ENCODE data around the gene BRD1.
A peak's percentile ranks its signal among the peaks of the same experiment; 100 is the strongest.
"Not testable (repeated sequence)": the region's sequence is repeated elsewhere in the genome, so short reads cannot be mapped to it uniquely, and the experiment has no call there.

The BRD1 gene

DNA sequence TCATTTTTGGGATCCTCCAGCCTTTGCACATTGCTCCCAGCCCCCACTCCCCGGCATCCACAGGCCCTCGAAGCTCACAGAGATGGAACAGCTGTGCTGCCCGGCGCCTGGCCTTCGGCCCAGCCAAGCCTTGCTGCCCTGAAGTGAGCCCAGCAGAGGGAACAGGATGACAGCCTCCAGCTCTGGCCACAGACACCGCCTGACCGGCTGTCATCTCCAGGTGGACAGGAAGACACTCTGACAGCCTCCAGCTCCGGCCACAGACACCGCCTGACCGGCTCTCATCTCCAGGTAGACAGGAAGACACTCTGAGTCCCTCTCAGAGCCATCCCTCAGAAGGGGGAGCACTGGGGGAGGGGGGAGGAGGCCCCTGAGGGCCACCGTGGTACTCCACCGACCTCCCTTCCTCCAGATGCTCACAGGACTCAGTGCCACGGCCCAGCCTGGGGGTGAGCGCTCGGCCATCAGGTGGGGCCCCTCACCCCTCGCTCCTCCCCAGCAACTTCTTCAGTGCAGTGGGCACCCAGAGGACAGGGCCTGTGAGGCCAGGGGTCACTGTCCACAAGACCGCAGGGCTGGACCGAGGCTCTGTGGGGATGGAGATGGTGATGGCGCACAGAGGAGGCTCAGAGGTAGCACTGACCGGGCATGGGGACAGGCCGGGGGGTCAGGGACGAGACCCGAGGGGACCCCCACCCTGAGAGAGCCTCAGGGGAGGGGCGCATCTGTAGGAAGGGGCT, 58.6 kb downstream of the BRD1 start:
- no peak for DNase-seq (ENCODE audit: low read depth)

DNA sequence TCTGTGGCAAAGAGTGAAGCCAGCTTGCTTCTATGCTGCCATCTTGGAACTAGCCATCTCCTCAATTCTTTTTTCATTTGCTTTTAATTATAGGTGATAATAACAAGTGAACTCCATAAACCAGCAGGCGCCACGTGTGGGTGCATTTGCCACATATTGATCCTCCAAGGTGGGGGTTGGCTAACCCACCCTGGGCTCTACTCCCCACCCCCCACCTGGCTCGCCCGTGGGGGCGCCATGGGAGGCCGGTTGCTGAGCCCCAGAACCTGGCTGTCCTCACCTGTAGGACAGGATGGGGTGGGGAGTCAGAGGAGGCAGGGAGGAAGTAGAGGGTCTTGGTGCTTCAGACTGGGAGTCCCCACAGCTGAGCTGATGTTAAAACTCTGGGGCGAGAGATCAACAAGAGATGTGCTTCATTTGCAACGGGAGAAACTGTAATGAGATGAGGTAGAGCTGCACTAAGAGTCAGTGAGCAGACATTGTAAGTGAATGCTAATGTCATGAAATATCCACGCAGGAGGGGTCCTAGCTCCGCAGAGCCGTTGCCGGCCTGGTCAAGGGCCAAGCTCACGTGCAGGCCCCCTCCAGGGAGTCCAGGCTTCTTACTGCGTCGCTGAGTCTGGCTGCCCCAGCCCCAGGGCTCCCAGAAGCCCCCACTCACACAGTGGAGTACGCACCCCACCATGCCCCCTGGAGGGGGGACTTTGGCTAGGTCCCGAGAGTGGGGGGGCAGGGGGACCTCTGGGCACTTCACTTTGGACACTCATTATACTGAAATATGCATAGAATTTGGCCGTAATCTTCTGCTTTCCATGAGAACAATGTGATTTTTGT, 59.4 kb downstream of the BRD1 start:
- no peak for DNase-seq (ENCODE audit: low read depth)

DNA sequence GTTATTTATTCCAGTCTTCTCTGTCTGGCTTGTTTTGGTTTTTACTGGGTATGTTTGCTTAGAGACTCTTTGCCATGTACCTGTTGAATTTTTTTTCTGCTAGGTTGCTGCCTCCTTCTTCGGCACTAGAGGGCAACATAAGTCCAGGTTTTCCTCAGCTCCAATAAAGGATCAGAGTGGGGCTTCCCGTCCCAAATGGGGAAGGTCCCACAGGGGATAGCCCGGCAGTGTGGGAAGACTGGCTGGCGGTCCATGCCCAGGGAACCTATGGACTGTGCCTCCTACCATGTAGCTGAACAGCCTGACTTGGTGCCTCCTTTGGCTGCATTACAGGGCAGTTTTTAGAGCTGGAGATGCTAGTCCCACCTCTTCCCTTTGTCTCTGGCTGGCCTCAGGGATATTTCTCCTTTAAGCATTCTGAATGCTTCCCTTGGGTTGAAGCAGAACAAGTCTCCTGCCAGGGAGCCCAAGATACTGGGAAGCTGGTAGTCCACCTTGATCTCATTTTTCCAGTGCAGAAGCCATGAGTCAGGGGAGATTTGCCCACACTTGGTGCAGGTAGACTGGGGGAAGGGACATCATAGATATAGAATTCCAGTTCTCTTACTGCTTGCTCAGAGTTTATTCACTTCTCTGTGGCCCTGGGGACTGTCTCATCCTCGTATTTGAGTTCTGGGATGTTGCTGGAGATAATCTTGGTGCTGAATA, 60.2 kb downstream of the BRD1 start:
- peak; percentile 30 for DNase-seq (ENCODE audit: low read depth)

DNA sequence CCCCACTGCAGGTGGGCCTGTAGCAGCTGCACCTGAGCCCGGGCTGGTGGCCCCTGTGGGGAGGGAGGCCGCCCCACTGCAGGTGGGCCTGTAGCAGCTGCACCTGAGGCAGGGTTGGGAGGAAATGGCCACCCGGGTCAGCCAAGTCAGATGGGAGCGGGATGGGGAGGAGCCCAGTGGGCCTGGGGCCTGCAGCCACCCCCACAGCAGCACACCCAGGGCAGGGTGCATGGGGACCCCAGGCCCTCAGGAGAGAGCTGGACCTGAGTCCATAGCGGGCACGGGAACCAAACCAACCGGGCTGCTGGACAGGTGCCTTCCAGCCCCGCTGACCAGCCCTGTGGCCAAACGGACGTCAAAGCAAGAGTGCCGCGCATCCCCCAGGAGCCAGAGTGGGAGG, 61.7 kb downstream of the BRD1 start:
- no peak for DNase-seq (ENCODE audit: low read depth)

DNA sequence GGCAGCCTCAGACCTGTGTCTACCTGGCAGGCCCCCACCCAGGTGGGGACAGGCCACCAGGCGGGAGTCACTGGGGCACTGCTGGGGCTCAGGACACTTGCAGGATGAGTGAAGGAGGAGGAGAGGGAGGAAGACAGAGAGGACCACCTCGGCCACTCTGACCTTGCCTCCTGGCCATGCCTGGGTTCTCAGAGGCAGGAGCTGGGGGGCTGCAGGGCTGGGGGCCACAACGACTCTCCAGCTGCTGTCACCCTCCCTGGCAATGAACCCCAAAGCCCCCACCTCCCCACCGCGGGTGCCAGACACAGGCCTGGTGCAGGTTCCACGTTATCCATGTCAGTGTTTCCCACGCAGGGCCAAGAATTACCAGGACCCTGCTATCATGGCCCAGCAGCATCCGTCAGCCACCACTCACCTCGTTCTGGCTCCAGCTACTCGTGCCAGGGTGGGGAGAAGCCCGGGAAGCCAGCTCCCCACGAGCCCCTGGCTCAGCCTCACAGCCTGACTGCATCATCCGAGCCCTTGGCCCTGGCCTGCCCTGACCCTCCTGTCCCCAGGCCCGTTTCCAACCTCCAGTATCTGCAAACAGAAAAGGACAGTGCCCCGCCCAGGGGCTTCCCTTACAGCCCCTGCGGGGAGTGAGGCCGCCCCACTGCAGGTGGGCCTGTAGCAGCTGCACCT, 62.4 kb downstream of the BRD1 start:
- no peak for DNase-seq (ENCODE audit: low read depth)

DNA sequence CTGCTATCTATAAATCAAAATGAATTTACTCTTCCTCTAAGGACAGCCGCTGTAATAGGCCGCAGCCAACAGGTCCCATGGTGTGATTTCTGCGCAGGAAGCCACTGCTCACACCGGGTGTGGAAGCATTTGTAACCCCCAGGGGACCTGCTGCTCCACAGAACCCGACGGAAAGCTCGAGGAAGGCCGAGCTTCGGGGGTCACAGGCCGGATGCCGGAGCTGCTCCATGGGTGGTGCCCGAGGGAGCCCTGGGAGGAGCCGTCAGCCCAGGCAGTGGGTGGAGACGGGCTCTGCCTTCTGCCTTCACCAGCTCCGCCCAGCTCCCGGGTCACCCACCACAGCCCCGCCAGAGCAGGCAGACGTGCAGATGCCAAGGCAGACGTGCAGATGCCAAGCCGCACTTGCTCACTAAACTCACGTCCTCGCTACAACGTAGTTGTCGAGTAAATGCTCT, 63.5 kb downstream of the BRD1 start:
- no peak for DNase-seq (ENCODE audit: low read depth)

DNA sequence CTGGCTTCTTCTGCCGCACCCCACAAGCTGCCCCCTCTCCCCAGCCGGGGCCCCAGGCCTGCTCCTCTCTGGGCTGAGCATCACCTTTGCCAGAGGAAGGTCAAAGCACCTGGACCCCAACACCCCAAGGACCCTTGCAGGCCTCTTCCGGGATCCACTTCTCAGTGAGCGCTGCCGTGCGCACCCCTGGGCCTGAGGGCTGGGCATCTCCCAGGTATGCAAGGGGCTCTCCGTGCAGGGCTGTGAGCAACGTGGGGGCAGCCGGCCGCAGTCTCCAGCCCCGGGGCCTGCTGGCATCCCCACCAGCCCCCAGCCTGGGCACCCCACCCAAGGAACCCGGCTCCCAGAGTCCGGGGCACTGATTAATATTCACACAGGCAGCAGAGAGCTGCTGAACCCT, 64.0 kb downstream of the BRD1 start:
- no peak for DNase-seq (ENCODE audit: low read depth)

DNA sequence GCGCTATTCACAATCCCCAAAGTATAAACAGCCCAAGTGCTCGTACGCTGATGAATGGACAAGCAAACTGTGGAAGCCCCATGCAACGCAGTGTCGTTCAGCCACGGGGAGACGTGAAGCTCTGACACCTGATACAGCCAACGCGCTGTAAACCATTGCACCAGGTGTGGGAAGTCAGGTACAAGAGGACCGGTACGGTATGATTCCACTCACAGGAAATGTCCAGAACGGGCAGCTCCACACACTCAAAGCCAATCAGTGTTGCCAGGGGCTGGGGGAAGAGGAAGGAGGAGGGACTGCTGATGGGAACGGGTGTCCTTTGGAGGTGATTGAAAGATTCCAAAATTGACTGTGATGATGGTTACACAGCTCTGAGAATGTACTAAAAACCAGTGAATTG, 64.5 kb downstream of the BRD1 start:
- DNase-seq (ENCODE audit: low read depth) = no peak

DNA sequence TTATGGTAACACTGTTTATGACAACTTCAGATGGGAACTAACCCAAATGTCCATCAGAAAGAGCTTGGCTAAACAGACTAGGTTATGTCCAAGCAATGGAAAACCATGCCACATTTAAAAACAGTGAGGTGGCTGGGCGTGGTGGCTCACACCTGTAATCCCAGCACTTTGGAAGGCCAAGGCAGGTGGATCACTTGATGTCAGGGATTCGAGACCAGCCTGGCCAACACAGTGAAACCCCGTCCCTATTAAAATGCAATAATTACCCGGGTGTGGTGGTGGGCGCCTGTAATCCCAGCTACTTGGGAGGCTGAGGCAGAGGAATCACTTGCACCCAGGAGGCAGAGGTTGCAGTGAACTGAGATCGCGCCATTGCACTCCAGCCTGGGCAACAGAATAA, 65.1 kb downstream of the BRD1 start:
- not testable (repeated sequence) for DNase-seq (ENCODE audit: low read depth)

DNA sequence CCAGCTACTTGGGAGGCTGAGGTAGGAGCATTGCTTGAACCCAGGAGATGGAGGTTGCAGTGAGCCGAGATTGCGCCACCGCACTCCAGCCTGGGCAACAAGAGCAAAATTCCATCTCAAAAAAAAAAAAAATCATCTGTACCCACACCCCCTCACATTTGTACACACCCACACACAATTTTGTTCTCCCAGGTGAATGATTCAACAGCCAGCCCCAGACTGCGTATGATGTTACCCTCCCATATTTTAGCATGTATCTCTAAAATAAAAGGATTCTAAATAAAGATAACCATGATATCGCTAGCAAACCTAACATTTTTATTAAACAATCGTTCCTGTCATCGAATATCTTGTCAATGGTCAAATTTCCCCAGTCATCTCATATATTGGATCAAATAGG, 65.8 kb downstream of the BRD1 start:
- no peak for DNase-seq (ENCODE audit: low read depth)

DNA sequence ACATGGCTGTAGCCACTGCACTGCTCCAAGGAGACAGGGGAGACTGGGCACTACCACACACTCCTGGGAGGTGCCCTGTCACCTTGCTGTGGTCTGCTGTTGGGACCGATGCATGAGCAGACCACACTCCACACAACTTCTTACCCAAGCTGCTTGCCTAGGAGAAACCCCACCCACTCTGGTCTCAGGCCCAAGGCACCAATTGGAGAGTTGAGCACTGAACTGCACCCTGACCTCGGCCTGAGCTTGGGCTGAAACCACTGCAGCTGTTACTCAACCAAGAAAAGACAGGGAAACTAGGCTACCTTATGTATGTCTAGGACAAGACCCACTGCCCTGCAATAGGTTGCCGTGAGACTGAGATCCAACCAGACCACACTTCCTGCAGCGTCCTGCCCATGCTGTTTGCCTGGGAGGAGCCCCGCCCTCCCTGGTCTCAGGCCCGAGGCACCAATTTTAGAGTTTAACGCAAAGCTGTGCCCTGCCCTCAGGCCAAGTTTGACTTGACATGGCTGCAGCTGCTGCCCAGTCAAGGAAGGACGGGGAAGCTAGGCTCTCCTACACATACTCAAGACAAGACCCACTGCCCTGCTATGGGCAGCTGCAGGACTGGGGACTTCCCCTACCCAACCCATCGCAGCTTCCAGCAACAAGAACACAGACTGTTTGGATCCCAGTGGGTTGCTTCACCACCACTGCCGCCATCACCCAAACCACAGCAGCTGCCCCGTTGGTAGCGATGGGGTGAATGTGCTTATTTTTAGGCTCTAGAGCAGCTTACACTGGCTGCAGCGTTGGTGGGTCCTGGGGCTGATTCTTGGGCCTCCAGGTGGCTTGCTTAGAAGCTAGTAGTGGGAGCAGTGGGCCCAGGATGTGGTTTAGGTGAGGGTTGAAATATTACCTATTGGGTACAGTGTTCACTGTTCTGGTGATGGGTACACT, 66.8 kb downstream of the BRD1 start:
- DNase-seq (ENCODE audit: low read depth) = no peak

DNA sequence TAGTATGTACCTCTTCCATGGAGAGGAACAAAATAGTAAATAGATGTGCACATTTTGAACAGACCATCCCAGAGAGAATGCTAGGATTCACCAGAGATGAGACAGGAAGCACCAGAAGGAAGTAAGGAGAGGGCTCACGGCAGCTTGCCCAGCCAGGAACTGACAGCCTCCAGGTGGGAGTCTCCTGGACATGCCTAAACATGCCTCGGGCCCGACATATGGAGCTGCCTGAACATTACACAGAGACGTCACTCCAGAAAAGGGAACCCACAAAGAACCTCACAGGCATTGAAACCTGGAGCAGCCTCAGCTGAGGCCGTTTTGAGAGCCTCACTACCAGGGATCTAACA, 67.4 kb downstream of the BRD1 start:
- DNase-seq (ENCODE audit: low read depth) = no peak

DNA sequence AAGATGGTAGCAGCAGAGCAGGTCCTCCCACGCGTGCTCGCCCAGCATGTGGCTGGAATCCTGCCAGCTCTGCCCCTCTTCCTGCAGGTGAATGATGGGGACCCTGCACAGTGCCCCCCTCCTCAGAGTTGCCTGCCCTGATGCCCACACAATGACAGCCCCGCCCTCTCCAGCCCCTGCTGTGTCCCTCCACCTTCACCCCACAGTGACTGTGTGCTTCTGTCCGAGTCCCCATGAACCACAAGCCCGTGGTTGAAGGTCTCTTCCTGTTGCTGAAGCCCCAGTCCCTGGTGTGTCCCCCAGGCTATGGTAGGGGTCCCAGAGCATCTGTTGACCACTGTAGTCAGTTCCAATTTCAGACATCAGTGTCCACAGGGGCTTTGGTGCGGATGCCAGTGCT, 71.0 kb downstream of the BRD1 start:
- no peak for DNase-seq (ENCODE audit: low read depth)

DNA sequence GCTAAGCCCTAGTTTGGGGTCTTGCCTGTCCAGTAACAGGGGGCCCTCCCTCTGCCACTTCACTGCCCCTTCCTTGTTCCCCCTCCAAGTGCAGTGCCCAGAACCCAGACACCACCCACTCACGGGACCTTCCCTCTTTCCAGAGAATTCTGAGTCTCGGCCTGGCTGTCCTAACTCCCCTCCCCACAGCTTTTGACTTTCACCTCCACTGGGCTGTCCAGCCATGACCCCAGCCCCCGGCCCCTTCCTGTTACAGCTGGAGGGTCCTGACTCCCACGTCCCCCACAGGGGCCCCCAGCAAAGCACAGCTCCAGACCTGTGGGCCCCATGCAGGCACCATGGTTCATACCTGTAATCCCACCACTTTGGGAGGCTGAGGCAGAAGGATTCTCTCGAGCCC, 71.5 kb downstream of the BRD1 start:
- no peak for DNase-seq (ENCODE audit: low read depth)

DNA sequence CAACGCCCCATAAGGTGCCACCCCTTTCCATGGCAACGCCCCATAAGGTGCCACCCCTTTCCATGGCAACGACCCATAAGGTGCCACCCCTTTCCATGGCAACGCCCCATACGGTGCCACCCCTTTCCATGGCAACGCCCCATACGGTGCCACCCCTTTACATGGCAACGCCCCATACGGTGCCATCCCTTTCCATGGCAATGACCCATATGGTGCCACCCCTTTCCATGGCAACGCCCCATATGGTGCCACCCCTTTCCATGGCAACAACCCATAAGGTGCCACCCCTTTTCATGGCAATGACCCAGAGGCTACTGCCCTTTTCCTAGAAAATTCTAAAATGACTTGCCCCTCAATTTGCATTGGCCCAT, 72.1 kb downstream of the BRD1 start:
- no peak for DNase-seq (ENCODE audit: low read depth)

DNA sequence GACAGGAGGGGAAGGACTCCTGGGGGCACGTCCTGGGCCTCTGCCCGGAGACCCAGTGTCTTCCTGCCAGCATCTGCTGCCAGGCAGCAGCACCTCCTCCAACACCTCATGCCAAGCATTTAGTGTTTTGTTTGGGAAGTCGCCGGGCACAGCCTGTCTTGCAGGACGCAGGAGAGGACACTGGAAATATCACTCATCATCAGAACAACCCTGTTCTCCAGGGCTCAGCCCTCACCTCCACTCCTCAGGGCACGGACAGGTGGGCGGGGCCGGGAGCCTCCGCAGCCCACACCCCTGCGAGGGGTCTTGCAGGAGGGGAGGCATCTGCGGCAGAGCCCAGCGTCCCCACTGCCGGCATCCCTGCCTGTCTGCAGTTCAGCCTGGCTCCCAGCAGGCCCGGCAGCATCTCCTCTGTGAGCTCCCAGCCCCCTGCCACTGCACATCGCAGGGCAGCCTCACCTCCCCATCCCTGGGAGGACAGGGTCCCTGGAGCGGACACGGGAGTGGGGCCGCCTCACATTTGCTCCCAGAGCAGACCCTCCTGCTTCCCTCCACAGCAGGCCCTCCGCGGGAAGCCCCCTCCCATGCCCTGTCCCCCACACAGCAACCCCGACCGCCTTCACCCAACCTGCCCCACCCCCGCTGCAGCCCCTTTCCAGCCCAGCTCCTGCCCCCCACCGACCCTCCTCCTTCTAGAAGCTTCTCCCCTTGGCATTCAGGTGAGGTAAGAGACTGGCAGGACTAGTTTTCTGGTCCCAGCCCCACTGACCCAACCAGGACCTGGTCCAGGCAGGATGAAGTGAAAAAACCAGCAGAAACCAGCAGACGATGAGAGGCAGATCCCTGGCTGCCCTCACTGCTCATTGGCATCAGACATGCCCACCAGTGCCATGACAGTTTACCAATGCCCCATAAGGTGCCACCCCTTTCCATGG, 72.7 kb downstream of the BRD1 start:
- DNase-seq (ENCODE audit: low read depth) = no peak

DNA sequence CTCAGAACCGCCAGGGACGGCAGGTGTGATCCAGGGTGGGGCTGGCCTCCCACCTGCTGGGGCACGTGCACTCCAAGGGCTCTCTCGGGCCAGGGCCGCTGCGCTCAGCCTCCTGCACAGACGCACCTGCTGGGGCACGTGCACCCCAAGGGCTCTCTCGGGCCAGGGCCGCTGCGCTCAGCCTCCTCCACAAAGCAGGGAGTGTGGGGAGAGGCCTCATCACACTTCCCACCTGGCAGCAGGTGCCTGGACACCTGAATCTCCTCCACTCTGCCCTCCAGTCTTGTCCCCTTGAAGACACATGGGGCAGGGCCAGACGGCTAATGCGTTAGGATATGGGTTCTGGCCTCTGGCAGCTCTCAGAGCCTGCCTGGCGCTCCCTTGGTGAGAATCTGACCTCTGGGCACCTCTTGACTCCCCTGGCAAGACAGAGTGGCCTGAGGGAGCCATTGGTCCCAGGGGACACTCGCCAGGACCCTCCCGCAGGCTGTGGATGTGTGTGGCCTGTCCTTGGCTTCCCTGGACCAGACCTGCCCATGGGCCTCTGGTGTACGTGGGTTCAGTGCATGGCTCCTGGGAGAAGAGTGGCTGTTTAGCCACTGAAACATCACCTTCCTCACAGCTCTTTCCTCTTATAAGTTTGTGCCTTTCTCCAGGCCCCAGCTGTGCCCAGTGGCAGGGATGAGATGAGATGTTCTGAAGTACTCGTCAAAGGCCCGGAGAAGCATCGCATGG, 73.5 kb downstream of the BRD1 start:
- DNase-seq (ENCODE audit: low read depth) = no peak

DNA sequence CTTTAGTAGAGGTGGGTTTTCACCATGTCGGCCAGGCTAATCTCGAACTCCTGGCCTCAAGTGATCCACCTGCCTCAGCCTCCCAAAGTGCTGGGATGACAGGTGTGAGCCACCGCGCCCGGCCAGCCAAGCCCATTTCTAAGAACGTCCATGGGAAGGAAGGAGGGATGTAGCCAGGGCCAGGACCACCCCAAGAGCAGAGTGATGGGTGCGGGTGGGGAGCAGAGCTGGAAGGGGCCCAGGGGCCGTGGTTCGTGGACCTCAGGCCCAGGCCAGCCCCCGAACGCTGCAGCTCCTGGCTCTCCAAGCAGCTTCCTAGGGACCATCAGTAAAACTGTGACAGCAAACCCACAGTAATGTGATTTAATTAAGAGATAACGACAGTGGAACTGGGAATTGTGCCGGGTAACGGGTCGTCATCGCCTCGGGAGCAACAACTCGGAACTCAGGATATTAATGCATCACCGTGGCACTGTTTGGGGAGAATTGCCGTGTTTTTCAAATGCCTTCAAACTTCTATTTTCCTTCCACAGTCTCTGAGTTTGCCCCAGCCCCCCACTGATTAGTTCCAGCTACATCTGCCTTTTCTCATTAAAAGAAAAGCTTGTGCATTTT, 74.3 kb downstream of the BRD1 start:
- DNase-seq (ENCODE audit: low read depth) = no peak

DNA sequence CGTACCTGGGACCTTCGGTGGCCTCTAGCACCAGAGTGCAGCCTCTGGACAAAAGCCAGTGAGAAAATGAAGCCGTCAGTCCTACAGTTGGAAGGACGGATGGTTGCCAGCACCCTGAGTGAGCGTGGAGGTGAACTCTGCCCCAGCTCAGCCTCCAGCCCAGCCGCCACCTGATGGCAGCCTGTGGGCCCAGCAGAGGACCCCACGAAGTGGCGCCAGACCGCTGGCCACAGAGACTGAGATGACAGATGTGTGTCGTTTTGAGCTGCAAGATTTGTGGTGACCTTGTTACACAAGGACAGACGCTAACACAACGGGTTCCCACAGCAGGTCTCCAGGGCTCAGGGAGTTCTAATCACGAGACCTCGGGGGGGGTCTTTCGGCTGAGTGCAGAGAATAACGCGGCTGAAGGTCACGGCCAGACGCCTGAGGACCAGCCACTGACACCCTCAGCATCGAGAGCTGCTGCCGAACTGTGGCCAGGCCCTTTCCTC, 75.0 kb downstream of the BRD1 start:
- DNase-seq (ENCODE audit: low read depth) = no peak

Measured in activated T-cell treated with anti-CD3 and anti-CD28 coated beads for 24 hours (primary cell).